Stimulated activated naive CD8-positive, alpha-beta T cell treated with anti-CD3 and anti-CD28 coated beads, Interleukin-15, Interleukin-2, amounts not matched to agents 100 ng/mL and 50 ng/mL, for 24 hours (primary cell): Measurements from ENCODE around the gene OPCML.

Experiments used
- H3K27ac Mint-ChIP-seq: one replicate; pipeline ENCODE4 v1.8.0; 2021; ENCODE audit warnings: mild to moderate bottlenecking, mixed read lengths
- H3K27me3 Mint-ChIP-seq: one replicate; pipeline ENCODE4 v1.8.0; 2021; ENCODE audit warnings: mixed read lengths
- H3K36me3 Mint-ChIP-seq: one replicate; pipeline ENCODE4 v1.8.0; 2021; ENCODE audit warnings: low read depth, mixed read lengths
- H3K4me1 Mint-ChIP-seq: one replicate; pipeline ENCODE4 v1.8.0; 2021; ENCODE audit warnings: low read depth, mixed read lengths
- H3K4me3 Mint-ChIP-seq: one replicate; pipeline ENCODE4 v1.8.0; 2021; ENCODE audit warnings: mild to moderate bottlenecking, mixed read lengths
- H3K9me3 Mint-ChIP-seq: one replicate; pipeline ENCODE4 v1.8.0; 2021; ENCODE audit warnings: mixed read lengths

OPCML gene

GRCh38 chr11:132921597-132921996 lies 610.7 kb downstream of the OPCML start:
- no peaks in the 10 kb centered on the region for H3K36me3 Mint-ChIP-seq
- no peak overlapping the region for H3K27ac Mint-ChIP-seq
- H3K4me3 Mint-ChIP-seq: no peak overlapping the region
- no peaks in the 10 kb centered on the region for H3K4me1 Mint-ChIP-seq
- H3K9me3 Mint-ChIP-seq: no peaks in the 10 kb centered on the region
- H3K27me3 Mint-ChIP-seq: no peaks in the 10 kb centered on the region

GRCh38 chr11:132920451-132921096 lies 611.7 kb downstream of the OPCML start:
- Mint-ChIP-seq H3K4me1 (no peaks in the 10 kb centered on the region), H3K4me3 (no peak overlapping the region), H3K27ac (no peak overlapping the region)

GRCh38 chr11:132914600-132914999 lies 617.7 kb downstream of the OPCML start:
- H3K4me3 Mint-ChIP-seq: no peak overlapping the region
- H3K27ac Mint-ChIP-seq: no peak overlapping the region
- H3K9me3 Mint-ChIP-seq: no peaks in the 10 kb centered on the region
- no peaks in the 10 kb centered on the region for H3K36me3 Mint-ChIP-seq
- no peaks in the 10 kb centered on the region for H3K4me1 Mint-ChIP-seq
- H3K27me3 Mint-ChIP-seq: no peaks in the 10 kb centered on the region

More at GRCh38 chr11:132920451-132921096, 611.7 kb downstream of the OPCML start:
- Mint-ChIP-seq H3K36me3 (no peaks in the 10 kb centered on the region), H3K9me3 (no peaks in the 10 kb centered on the region), H3K27me3 (no peaks in the 10 kb centered on the region)

- H3K36me3 Mint-ChIP-seq: no peaks in the 10 kb centered on the region
- H3K27ac Mint-ChIP-seq: no peak overlapping the region
- H3K9me3 Mint-ChIP-seq: no peaks in the 10 kb centered on the region
- H3K27me3 Mint-ChIP-seq: no peaks in the 10 kb centered on the region
- no peak overlapping the region for H3K4me3 Mint-ChIP-seq
- H3K4me1 Mint-ChIP-seq: no peaks in the 10 kb centered on the region
Measured at GRCh38 chr11:132913886-132914285, 618.4 kb downstream of the OPCML start.

GRCh38 chr11:132913295-132913694 lies 619.0 kb downstream of the OPCML start:
- H3K4me3 Mint-ChIP-seq: no peak overlapping the region
- H3K27me3 Mint-ChIP-seq: no peaks in the 10 kb centered on the region
- no peaks in the 10 kb centered on the region for H3K9me3 Mint-ChIP-seq
- no peaks in the 10 kb centered on the region for H3K4me1 Mint-ChIP-seq
- no peaks in the 10 kb centered on the region for H3K36me3 Mint-ChIP-seq
- no peak overlapping the region for H3K27ac Mint-ChIP-seq

- no peak overlapping the region for H3K27ac Mint-ChIP-seq
- H3K4me3 Mint-ChIP-seq: no peak overlapping the region
- no peaks in the 10 kb centered on the region for H3K36me3 Mint-ChIP-seq
- no peaks in the 10 kb centered on the region for H3K4me1 Mint-ChIP-seq
- no peaks in the 10 kb centered on the region for H3K27me3 Mint-ChIP-seq
- no peaks in the 10 kb centered on the region for H3K9me3 Mint-ChIP-seq
Measured at GRCh38 chr11:132911186-132911585, 621.1 kb downstream of the OPCML start.

GRCh38 chr11:132910011-132910760 lies 622.1 kb downstream of the OPCML start:
- Mint-ChIP-seq H3K27ac (no peak overlapping the region), H3K27me3 (no peaks in the 10 kb centered on the region), H3K36me3 (no peaks in the 10 kb centered on the region), H3K4me3 (no peak overlapping the region), H3K4me1 (no peaks in the 10 kb centered on the region), H3K9me3 (no peaks in the 10 kb centered on the region)

GRCh38 chr11:132909021-132909606 lies 623.2 kb downstream of the OPCML start:
- H3K27me3 Mint-ChIP-seq: no peaks in the 10 kb centered on the region
- H3K9me3 Mint-ChIP-seq: no peaks in the 10 kb centered on the region
- H3K4me1 Mint-ChIP-seq: no peaks in the 10 kb centered on the region
- H3K27ac Mint-ChIP-seq: no peak overlapping the region
- H3K4me3 Mint-ChIP-seq: no peak overlapping the region
- H3K36me3 Mint-ChIP-seq: no peaks in the 10 kb centered on the region

GRCh38 chr11:132908414-132908810 lies 623.9 kb downstream of the OPCML start:
- no peaks in the 10 kb centered on the region for H3K9me3 Mint-ChIP-seq

GRCh38 chr11:132907651-132908413 lies 624.5 kb downstream of the OPCML start:
- H3K36me3 Mint-ChIP-seq: no peaks in the 10 kb centered on the region
- H3K27ac Mint-ChIP-seq: no peak overlapping the region
- no peaks in the 10 kb centered on the region for H3K27me3 Mint-ChIP-seq
- H3K9me3 Mint-ChIP-seq: no peaks in the 10 kb centered on the region
- no peaks in the 10 kb centered on the region for H3K4me1 Mint-ChIP-seq
- no peak overlapping the region for H3K4me3 Mint-ChIP-seq

More at GRCh38 chr11:132908414-132908810, 623.9 kb downstream of the OPCML start:
- Mint-ChIP-seq H3K4me3 (no peak overlapping the region), H3K4me1 (no peaks in the 10 kb centered on the region), H3K36me3 (no peaks in the 10 kb centered on the region), H3K27me3 (no peaks in the 10 kb centered on the region), H3K27ac (no peak overlapping the region)

- Mint-ChIP-seq H3K27me3 (no peaks in the 10 kb centered on the region), H3K4me1 (no peaks in the 10 kb centered on the region), H3K36me3 (no peaks in the 10 kb centered on the region), H3K9me3 (no peaks in the 10 kb centered on the region), H3K27ac (no peak overlapping the region), H3K4me3 (no peak overlapping the region)
Measured at GRCh38 chr11:132904607-132905006, 627.7 kb downstream of the OPCML start.

GRCh38 chr11:132904091-132904490 lies 628.2 kb downstream of the OPCML start:
- no peaks in the 10 kb centered on the region for H3K4me1 Mint-ChIP-seq
- H3K27me3 Mint-ChIP-seq: no peaks in the 10 kb centered on the region
- no peak overlapping the region for H3K27ac Mint-ChIP-seq
- no peaks in the 10 kb centered on the region for H3K36me3 Mint-ChIP-seq
- no peaks in the 10 kb centered on the region for H3K9me3 Mint-ChIP-seq
- no peak overlapping the region for H3K4me3 Mint-ChIP-seq

- Mint-ChIP-seq H3K27ac (no peak overlapping the region), H3K4me3 (no peak overlapping the region), H3K4me1 (no peaks in the 10 kb centered on the region), H3K9me3 (no peaks in the 10 kb centered on the region), H3K36me3 (no peaks in the 10 kb centered on the region), H3K27me3 (no peaks in the 10 kb centered on the region)
Measured at GRCh38 chr11:132901638-132902471, 630.4 kb downstream of the OPCML start.

- no peaks in the 10 kb centered on the region for H3K36me3 Mint-ChIP-seq
- H3K9me3 Mint-ChIP-seq: no peaks in the 10 kb centered on the region
- no peaks in the 10 kb centered on the region for H3K27me3 Mint-ChIP-seq
- H3K4me1 Mint-ChIP-seq: no peaks in the 10 kb centered on the region
- no peak overlapping the region for H3K27ac Mint-ChIP-seq
- no peak overlapping the region for H3K4me3 Mint-ChIP-seq
Measured at GRCh38 chr11:132898676-132899075, 633.6 kb downstream of the OPCML start.
